OCI-LY1 (cell line): ENCODE results near the gene LHX3.

ENCODE experiments used
- H2AFZ ChIP-seq: fragments of 200-600 bp; sonication (generic), shearing (Covaris generic); 2 replicates; pipeline ENCODE4 v1.6.0; 2014; ENCODE audit warnings: antibody characterized with exemption, mild to moderate bottlenecking, low read length
- H3F3A ChIP-seq: fragments of 200-600 bp; sonication (generic), shearing (Covaris generic); 2 replicates; pipeline ENCODE4 v1.6.0; 2014; ENCODE audit warnings: mild to moderate bottlenecking, antibody characterized with exemption, low read length, moderate library complexity; ENCODE audit not compliant: insufficient read depth
- H3K27ac ChIP-seq: fragments of 200-600 bp; sonication (generic); 2 replicates; pipeline ENCODE4 v1.5.1; 2014; ENCODE audit warnings: low read length, mixed run types, mild to moderate bottlenecking, low read depth; ENCODE audit not compliant: poor library complexity, severe bottlenecking
- H3K27me3 ChIP-seq: fragments of 200-600 bp; sonication (generic); 2 replicates; pipeline ENCODE4 v1.6.0; 2014; ENCODE audit warnings: antibody characterized with exemption, mild to moderate bottlenecking, low read length, moderate library complexity; ENCODE audit not compliant: insufficient read depth
- H3K36me3 ChIP-seq: fragments of 200-600 bp; sonication (generic); 2 replicates; pipeline ENCODE4 v1.6.1; 2014; ENCODE audit warnings: mild to moderate bottlenecking, antibody characterized with exemption, low read length, moderate library complexity, mixed read lengths; ENCODE audit not compliant: insufficient read depth
- H3K4me1 ChIP-seq: fragments of 200-600 bp; sonication (generic); 2 replicates; pipeline ENCODE4 v1.5.1; 2014; ENCODE audit warnings: mild to moderate bottlenecking, low read length, moderate library complexity; ENCODE audit not compliant: insufficient read depth, severe bottlenecking
- H3K4me2 ChIP-seq: fragments of 200-600 bp; sonication (generic), shearing (Covaris generic); 2 replicates; pipeline ENCODE4 v1.6.1; 2014; ENCODE audit warnings: low read length
- H3K4me3 ChIP-seq: fragments of 200-600 bp; sonication (generic); 2 replicates; pipeline ENCODE4 v1.5.1; 2014; ENCODE audit warnings: low read length, low read depth, mild to moderate bottlenecking, mixed read lengths; ENCODE audit not compliant: poor library complexity, severe bottlenecking
- H3K79me2 ChIP-seq: fragments of 200-600 bp; shearing (Covaris generic); 2 replicates; pipeline ENCODE4 v1.6.1; 2016; ENCODE audit warnings: mixed run types, low read length, mixed read lengths; ENCODE audit not compliant: insufficient read depth
- H3K9ac ChIP-seq: fragments of 200-600 bp; sonication (generic), shearing (Covaris generic); 2 replicates; pipeline ENCODE4 v1.6.1; 2014; ENCODE audit warnings: mild to moderate bottlenecking, low read length, mixed read lengths
- H3K9me2 ChIP-seq: fragments of 200-600 bp; sonication (generic), shearing (Covaris generic); 2 replicates; pipeline ENCODE4 v1.6.1; 2014; ENCODE audit warnings: low read depth, mild to moderate bottlenecking, low read length, mixed read lengths
- H3K9me3 ChIP-seq: fragments of 200-600 bp; shearing (Covaris generic); 2 replicates; pipeline ENCODE4 v1.6.1; 2014; ENCODE audit warnings: low read length, mixed read lengths
- H4K20me1 ChIP-seq: fragments of 200-600 bp; sonication (generic), shearing (Covaris generic); 2 replicates; pipeline ENCODE4 v1.6.0; 2016; ENCODE audit warnings: mild to moderate bottlenecking, low read length; ENCODE audit not compliant: insufficient read depth
- CTCF ChIP-seq: fragments of 200-600 bp; sonication (generic), shearing (Covaris generic); IDR thresholded peaks from 2 replicates; pipeline ENCODE4 v1.5.1; 2017; ENCODE audit warnings: mild to moderate bottlenecking, antibody characterized with exemption, low read length, moderate library complexity, mixed read lengths
- EZH2 ChIP-seq: fragments of 200-600 bp; sonication (generic), shearing (Covaris generic); IDR thresholded peaks from 2 replicates; pipeline ENCODE4 v1.8.0; 2017; ENCODE audit warnings: borderline replicate concordance, mixed run types, mild to moderate bottlenecking, antibody characterized with exemption, low read length, moderate library complexity, mixed read lengths

Gene LHX3

GRCh38 chr9:136219276-136219675 is 14.3 kb upstream of the LHX3 start:
- no peaks in the 10 kb centered on the region for H3K9me2 ChIP-seq
- H3K79me2 ChIP-seq = no peaks in the 10 kb centered on the region
- TF ChIP-seq CTCF = no peak
- no peak for TF ChIP-seq EZH2
- peaks cover 35% of the 10 kb centered on the region for H3K4me1 ChIP-seq
- H3F3A ChIP-seq = no peaks in the 10 kb centered on the region
- no peaks in the 10 kb centered on the region for H3K9me3 ChIP-seq
- H3K9ac ChIP-seq = no peak overlapping the region
- no peak overlapping the region for H3K4me2 ChIP-seq
- peaks cover 94% of the 10 kb centered on the region for H3K36me3 ChIP-seq
- H3K27me3 ChIP-seq = no peaks in the 10 kb centered on the region
- H3K4me3 ChIP-seq = no peak overlapping the region
- H3K27ac ChIP-seq = no peak overlapping the region
- H4K20me1 ChIP-seq = no peaks in the 10 kb centered on the region
- H2AFZ ChIP-seq = no peak overlapping the region

- Histone ChIP-seq H2AFZ (no peak overlapping the region), H4K20me1 (no peaks in the 10 kb centered on the region), H3K36me3 (peaks cover 94% of the 10 kb centered on the region), H3K79me2 (no peaks in the 10 kb centered on the region), H3K4me3 (no peak overlapping the region), H3K9ac (no peak overlapping the region), H3K9me3 (peaks cover 3% of the 10 kb centered on the region; the same call in 1 of the 2 replicates), H3K4me1 (peaks cover 29% of the 10 kb centered on the region), H3K4me2 (no peak overlapping the region), H3K9me2 (no peaks in the 10 kb centered on the region), H3F3A (no peaks in the 10 kb centered on the region), H3K27ac (no peak overlapping the region), H3K27me3 (no peaks in the 10 kb centered on the region)
- TF ChIP-seq EZH2 = no peak
- no peak for TF ChIP-seq CTCF
These were observed 13.7 kb upstream of the LHX3 start for GRCh38 chr9:136218673-136219072.

GRCh38 chr9:136218271-136218670 is 13.3 kb upstream of the LHX3 start:
- no peaks in the 10 kb centered on the region for H3K27me3 ChIP-seq
- no peak overlapping the region for H2AFZ ChIP-seq
- no peak overlapping the region for H3K4me3 ChIP-seq
- peaks cover 6% of the 10 kb centered on the region; the same call in 1 of the 2 replicates for H3K9me3 ChIP-seq
- no peaks in the 10 kb centered on the region for H3K79me2 ChIP-seq
- no peaks in the 10 kb centered on the region for H3F3A ChIP-seq
- no peak overlapping the region for H3K27ac ChIP-seq
- TF ChIP-seq CTCF (no peak), EZH2 (no peak)
- H3K4me2 ChIP-seq = no peak overlapping the region
- no peaks in the 10 kb centered on the region for H3K9me2 ChIP-seq
- peaks cover 94% of the 10 kb centered on the region for H3K36me3 ChIP-seq
- H4K20me1 ChIP-seq = no peaks in the 10 kb centered on the region
- H3K4me1 ChIP-seq = peaks cover 25% of the 10 kb centered on the region
- no peak overlapping the region for H3K9ac ChIP-seq
